ENCODE results near the gene NPTN. TPM values are rescaled to one million over a fixed set of nuclear protein-coding genes. Genes with fewer than 3 reads are reported as not detected.
A peak's percentile ranks its signal among the peaks of the same experiment; 100 is the strongest.

Gene NPTN
- total RNA-seq, 4 donors from 2014 or later = 261 to 338 (median 333) TPM

DNA sequence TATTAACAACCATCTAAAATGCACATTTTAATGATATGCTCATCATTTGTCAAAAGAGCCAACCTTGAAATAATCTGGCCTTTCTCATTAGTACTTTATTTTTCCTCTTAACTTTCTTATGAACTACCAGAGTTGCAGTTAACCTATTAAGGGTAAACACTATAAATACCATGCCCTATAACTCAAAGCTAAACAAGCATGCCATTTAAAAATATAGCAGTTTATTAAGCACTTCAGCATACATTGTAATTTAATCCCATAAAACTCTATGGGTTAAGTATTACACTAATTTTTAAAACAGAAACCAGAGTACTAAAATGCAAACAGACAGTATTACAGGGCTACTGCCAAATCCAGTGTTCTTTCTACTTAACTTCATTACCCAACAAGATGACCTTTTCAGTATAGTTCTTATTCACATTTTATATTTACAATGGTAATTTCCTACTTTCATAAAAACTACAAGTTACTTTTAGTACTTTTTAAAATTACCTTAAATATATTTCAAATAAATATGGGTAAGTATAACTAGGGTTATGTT, 11.8 kb downstream of the NPTN start:
- H3K4me3 ChIP-seq = no peak overlapping the region
- no peaks in the 10 kb centered on the region for H3K27me3 ChIP-seq
- ATAC-seq = no peak
- TF ChIP-seq POLR2A (IDR thresholded peaks at IDR 0.05) (no peak), POLR2AphosphoS5 (IDR thresholded peaks at IDR 0.05) (no peak), EP300 (IDR thresholded peaks at IDR 0.05) (no peak)
- TF ChIP-seq, protein P1, sequence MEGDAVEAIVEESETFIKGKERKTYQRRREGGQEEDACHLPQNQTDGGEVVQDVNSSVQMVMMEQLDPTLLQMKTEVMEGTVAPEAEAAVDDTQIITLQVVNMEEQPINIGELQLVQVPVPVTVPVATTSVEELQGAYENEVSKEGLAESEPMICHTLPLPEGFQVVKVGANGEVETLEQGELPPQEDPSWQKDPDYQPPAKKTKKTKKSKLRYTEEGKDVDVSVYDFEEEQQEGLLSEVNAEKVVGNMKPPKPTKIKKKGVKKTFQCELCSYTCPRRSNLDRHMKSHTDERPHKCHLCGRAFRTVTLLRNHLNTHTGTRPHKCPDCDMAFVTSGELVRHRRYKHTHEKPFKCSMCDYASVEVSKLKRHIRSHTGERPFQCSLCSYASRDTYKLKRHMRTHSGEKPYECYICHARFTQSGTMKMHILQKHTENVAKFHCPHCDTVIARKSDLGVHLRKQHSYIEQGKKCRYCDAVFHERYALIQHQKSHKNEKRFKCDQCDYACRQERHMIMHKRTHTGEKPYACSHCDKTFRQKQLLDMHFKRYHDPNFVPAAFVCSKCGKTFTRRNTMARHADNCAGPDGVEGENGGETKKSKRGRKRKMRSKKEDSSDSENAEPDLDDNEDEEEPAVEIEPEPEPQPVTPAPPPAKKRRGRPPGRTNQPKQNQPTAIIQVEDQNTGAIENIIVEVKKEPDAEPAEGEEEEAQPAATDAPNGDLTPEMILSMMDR (IDR thresholded peaks at IDR 0.05) = no peak
- no peaks in the 10 kb centered on the region for H3K36me3 ChIP-seq
- H3K4me1 ChIP-seq = peaks cover 29 to 100% (median 50%) of the 10 kb centered on the region in 3 donors
- peak overlapping the region in 1 of 4 donors; percentile 98 for H3K27ac ChIP-seq
- H3K9me3 ChIP-seq = no peaks in the 10 kb centered on the region

DNA sequence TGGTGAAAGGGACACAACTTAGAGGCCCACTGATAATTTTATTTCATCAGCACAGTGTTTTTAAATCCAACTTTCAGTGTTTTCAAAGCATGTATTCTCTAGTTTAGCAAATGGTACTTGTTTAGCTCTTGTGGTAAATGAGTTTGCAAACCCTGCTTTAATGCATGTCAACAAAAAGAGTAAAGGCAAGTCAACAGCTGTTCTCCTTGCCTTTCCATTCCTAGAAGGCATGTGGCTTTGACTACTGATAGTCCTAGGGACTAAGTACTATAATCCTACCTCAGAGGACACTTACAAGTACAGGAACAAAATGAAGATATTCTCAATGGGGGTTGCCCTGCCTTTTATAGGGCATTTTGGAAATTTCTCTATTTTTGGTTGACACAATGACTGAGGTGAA, 13.1 kb downstream of the NPTN start:
- Histone ChIP-seq H3K27ac (peak overlapping the region in 1 of 4 donors; percentile 98), H3K4me1 (peaks cover 23 to 100% (median 57%) of the 10 kb centered on the region in 3 donors), H3K4me3 (no peak overlapping the region), H3K36me3 (no peaks in the 10 kb centered on the region), H3K27me3 (no peaks in the 10 kb centered on the region), H3K9me3 (no peaks in the 10 kb centered on the region)
- ATAC-seq = no peak
- no peak for TF ChIP-seq POLR2A (IDR thresholded peaks at IDR 0.05)
- TF ChIP-seq, protein P1 (IDR thresholded peaks at IDR 0.05) = no peak
- no peak for TF ChIP-seq EP300 (IDR thresholded peaks at IDR 0.05)
- no peak for TF ChIP-seq POLR2AphosphoS5 (IDR thresholded peaks at IDR 0.05)

DNA sequence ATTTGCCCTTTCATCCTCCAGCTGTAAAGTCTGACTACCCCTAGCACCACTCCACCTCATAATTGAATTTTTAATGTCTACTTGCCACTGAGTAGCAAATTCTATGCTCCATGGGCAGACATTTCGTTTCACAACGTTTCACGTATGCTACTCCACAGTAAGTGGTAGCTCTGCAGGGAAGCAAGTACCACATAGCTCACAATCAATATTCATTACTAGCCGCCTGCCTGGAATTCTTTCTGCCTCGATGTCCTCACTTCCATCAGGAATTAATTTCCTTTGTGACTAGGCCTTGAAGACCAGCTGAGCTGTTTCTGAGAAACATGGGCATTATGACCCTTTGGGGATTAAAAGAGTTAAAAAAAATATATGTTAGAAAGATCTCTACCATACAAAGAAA, 15.3 kb downstream of the NPTN start:
- 54 to 62% methylated on average over 5 of the region's 5 CpGs for WGBS, 2 donors (ENCODE audit: low coverage in 1 of 2)
- H3K4me1 ChIP-seq = peaks cover 16 to 98% (median 45%) of the 10 kb centered on the region in 3 donors
- TF ChIP-seq EP300 (IDR thresholded peaks at IDR 0.05) (no peak), POLR2A (IDR thresholded peaks at IDR 0.05) (no peak), POLR2AphosphoS5 (IDR thresholded peaks at IDR 0.05) (no peak)
- TF ChIP-seq, protein P1 (IDR thresholded peaks at IDR 0.05) = no peak
- peak overlapping the region in 2 of 4 donors; percentile 2 to 15 for H3K27ac ChIP-seq
- no peaks in the 10 kb centered on the region for H3K9me3 ChIP-seq
- ATAC-seq = no peak
- no peaks in the 10 kb centered on the region for H3K36me3 ChIP-seq
- H3K4me3 ChIP-seq = no peak overlapping the region
- H3K27me3 ChIP-seq = no peaks in the 10 kb centered on the region

DNA sequence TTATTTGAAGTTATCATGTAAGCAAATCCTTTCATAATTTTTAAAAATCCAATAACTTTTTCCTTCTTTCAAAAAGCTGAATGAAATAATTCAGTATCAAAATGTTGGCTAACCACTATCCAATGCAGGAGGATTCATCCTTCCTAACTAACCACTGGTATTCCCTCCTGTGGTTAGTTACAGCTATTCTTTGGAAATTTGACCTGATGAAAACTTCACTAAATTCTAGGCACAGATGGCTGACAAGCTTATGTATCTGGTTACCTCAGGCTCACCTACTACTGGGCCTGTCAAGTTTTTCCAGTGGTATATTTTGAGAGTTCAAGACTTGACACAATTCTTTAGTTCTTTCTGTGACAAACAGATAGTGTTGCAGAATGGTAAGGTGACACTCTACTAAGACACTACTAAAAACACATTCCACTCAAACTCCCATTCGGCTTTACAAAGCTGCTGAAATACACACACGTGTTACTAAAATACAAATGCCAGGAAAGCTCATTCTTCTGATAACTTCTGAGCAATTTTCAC, 15.8 kb downstream of the NPTN start:
- H3K9me3 ChIP-seq = no peaks in the 10 kb centered on the region

More for the DNA sequence above, 15.8 kb downstream of the NPTN start:
- Histone ChIP-seq H3K4me3 (no peak overlapping the region), H3K4me1 (peaks cover 16 to 98% (median 45%) of the 10 kb centered on the region in 3 donors), H3K27me3 (no peaks in the 10 kb centered on the region), H3K36me3 (no peaks in the 10 kb centered on the region), H3K27ac (peak overlapping the region in 1 of 4 donors; percentile 2)
- TF ChIP-seq POLR2A (IDR thresholded peaks at IDR 0.05) (no peak), POLR2AphosphoS5 (IDR thresholded peaks at IDR 0.05) (no peak), EP300 (IDR thresholded peaks at IDR 0.05) (no peak)
- TF ChIP-seq, protein P1 (IDR thresholded peaks at IDR 0.05) = no peak
- ATAC-seq = no peak
- WGBS, 2 donors (ENCODE audit: low coverage in 1 of 2) = 33 to 57% methylated on average over 2 of the region's 2 CpGs
